Activated T-cell treated with anti-CD3 and anti-CD28 coated beads for 1 hour (primary cell): Measurements from ENCODE around the gene SLC26A3.
"Not testable (repeated sequence)": the region's sequence is repeated elsewhere in the genome, so short reads cannot be mapped to it uniquely, and the experiment has no call there.

ENCODE experiments used
- DNase-seq: peaks from one replicate; pipeline ENCODE4 v3.0.0-alpha.2; 2020; ENCODE audit warnings: low read depth

The SLC26A3 gene

GRCh38 chr7:107803009-107803610, at the start of gene SLC26A3:
SLC26A3 (minus strand) TSS chr7:107803223; CDS start chr7:107794509, 8,714 bp downstream.
- DNase-seq, result no peak

- DNase-seq, result no peak
These were observed 47.6 kb upstream of the SLC26A3 start for GRCh38 chr7:107850643-107851042.

GRCh38 chr7:107850216-107850615, 47.2 kb upstream of the SLC26A3 start:
- DNase-seq, result no peak

GRCh38 chr7:107848211-107848610, 45.2 kb upstream of the SLC26A3 start:
- DNase-seq, result not testable (repeated sequence)

- DNase-seq, result not testable (repeated sequence)
These were observed 44.8 kb upstream of the SLC26A3 start for GRCh38 chr7:107847836-107848175.

- DNase-seq, result no peak
These were observed 44.3 kb upstream of the SLC26A3 start for GRCh38 chr7:107847168-107847835.

GRCh38 chr7:107846324-107846723, 43.3 kb upstream of the SLC26A3 start:
- no peak for DNase-seq

GRCh38 chr7:107843184-107843583, 40.2 kb upstream of the SLC26A3 start:
- DNase-seq, result no peak

GRCh38 chr7:107842213-107842612, 39.2 kb upstream of the SLC26A3 start:
- DNase-seq, result no peak

GRCh38 chr7:107838816-107839565, 36.0 kb upstream of the SLC26A3 start:
- DNase-seq, result no peak

GRCh38 chr7:107838024-107838601, 35.1 kb upstream of the SLC26A3 start:
- DNase-seq, result no peak

- no peak for DNase-seq
These were observed 34.1 kb upstream of the SLC26A3 start for GRCh38 chr7:107837145-107837512.

GRCh38 chr7:107836237-107837144, 33.5 kb upstream of the SLC26A3 start:
- DNase-seq, result no peak

GRCh38 chr7:107834401-107834800, 31.4 kb upstream of the SLC26A3 start:
- no peak for DNase-seq

- no peak for DNase-seq
These were observed 30.7 kb upstream of the SLC26A3 start for GRCh38 chr7:107833684-107834106.

GRCh38 chr7:107830420-107830819, 27.4 kb upstream of the SLC26A3 start:
- no peak for DNase-seq

- no peak for DNase-seq
These were observed 25.5 kb upstream of the SLC26A3 start for GRCh38 chr7:107828540-107828939.

GRCh38 chr7:107827501-107827900, 24.5 kb upstream of the SLC26A3 start:
- DNase-seq, result no peak

- DNase-seq, result no peak
These were observed 23.4 kb upstream of the SLC26A3 start for GRCh38 chr7:107826451-107826850.

GRCh38 chr7:107824858-107825257, 21.8 kb upstream of the SLC26A3 start:
- DNase-seq, result no peak

GRCh38 chr7:107818622-107819021, 15.6 kb upstream of the SLC26A3 start:
- DNase-seq, result no peak

- no peak for DNase-seq
These were observed 13.1 kb upstream of the SLC26A3 start for GRCh38 chr7:107816011-107816566.
